HepG2 (cell line): ENCODE measurements around the gene NEURL1. TPM values are rescaled to one million over a fixed set of nuclear protein-coding genes. Genes with fewer than 3 reads are reported as not detected.
A peak's percentile ranks its signal among the peaks of the same experiment; 100 is the strongest.

Experiments
- ATF7-NPFF ChIP-seq: sonication (generic); formaldehyde crosslinking; IDR thresholded peaks from 2 replicates; pipeline ENCODE4 v1.8.1; 2023; ENCODE audit warnings: mild to moderate bottlenecking, low read depth, missing genetic modification reagents, moderate library complexity
- CC2D1A ChIP-seq: sonication (generic); formaldehyde crosslinking; IDR thresholded peaks from 2 replicates; pipeline ENCODE4 v1.8.1; 2023; ENCODE audit warnings: mild to moderate bottlenecking, missing genetic modification reagents
- ETV6 ChIP-seq: sonication (generic); formaldehyde crosslinking; conservative IDR thresholded peaks from 2 replicates; pipeline ENCODE4 v1.4.0; 2020; ENCODE audit warnings: missing genetic modification reagents
- FOSL1 ChIP-seq: sonication (generic); formaldehyde crosslinking; IDR thresholded peaks from 2 replicates; pipeline ENCODE4 v1.9.0; 2021; ENCODE audit warnings: missing genetic modification reagents, borderline replicate concordance
- FOXA1 ChIP-seq, 2 experiments: fragments of 450-650 bp in 1 of 2; sonication (generic) in 1 of 2; formaldehyde crosslinking in 1 of 2; IDR thresholded peaks; 2 replicates each; pipeline versions ENCODE4 v1.4.0 to v1.6.1; 2016 to 2020; ENCODE audit warnings: missing genetic modification reagents in 1 of 2
- HOXA3 ChIP-seq: sonication (generic); formaldehyde crosslinking; IDR thresholded peaks from 2 replicates; pipeline ENCODE4 v1.5.0; 2020; ENCODE audit warnings: missing genetic modification reagents
- ISL2 ChIP-seq: sonication (generic); formaldehyde crosslinking; IDR thresholded peaks from 2 replicates; pipeline ENCODE4 v1.5.0; 2020; ENCODE audit warnings: missing genetic modification reagents
- ISX ChIP-seq: sonication (generic); formaldehyde crosslinking; conservative IDR thresholded peaks from 2 replicates; pipeline ENCODE4 v1.5.0; 2020; ENCODE audit warnings: missing genetic modification reagents
- KAT8 ChIP-seq: IDR thresholded peaks from 2 replicates; pipeline ENCODE4 v1.6.1; 2016; ENCODE audit warnings: missing genetic modification reagents, missing compliant biosample characterization
- LCORL ChIP-seq, 2 experiments: fragments of 450-650 bp in 1 of 2; sonication (generic) in 1 of 2; formaldehyde crosslinking in 1 of 2; IDR thresholded peaks; 2 replicates each; pipeline versions ENCODE4 v1.5.0 to v1.6.1; 2017 to 2020; ENCODE audit warnings: antibody characterized with exemption in 1 of 2, missing genetic modification reagents in 1 of 2
- MIXL1 ChIP-seq: IDR thresholded peaks from 2 replicates; pipeline ENCODE4 v1.6.1; 2016
- NFYB ChIP-seq: sonication (generic); formaldehyde crosslinking; IDR thresholded peaks from 2 replicates; pipeline ENCODE4 v1.4.0; 2020; ENCODE audit warnings: missing genetic modification reagents
- RXRA ChIP-seq: sonication (generic); formaldehyde crosslinking; IDR thresholded peaks from 2 replicates; pipeline ENCODE4 v1.5.1; 2020; ENCODE audit warnings: missing genetic modification reagents
- TARDBP ChIP-seq: sonication (generic); formaldehyde crosslinking; IDR thresholded peaks from 2 replicates; pipeline ENCODE4 v1.8.0; 2022; ENCODE audit warnings: mild to moderate bottlenecking, missing genetic modification reagents
- THAP11 ChIP-seq: IDR thresholded peaks from 2 replicates; pipeline ENCODE4 v1.6.1; 2016; ENCODE audit warnings: missing biosample characterization, missing genetic modification reagents
- ZNF749 ChIP-seq: sonication (generic); formaldehyde crosslinking; IDR thresholded peaks from 2 replicates; pipeline ENCODE4 v1.8.0; 2022; ENCODE audit warnings: mild to moderate bottlenecking, missing genetic modification reagents, moderate library complexity, borderline replicate concordance
- polyA plus RNA-seq, 8 experiments: library from polyadenylated mRNA; depleted of rRNA in 3 of 8; stranded (reverse) in 7 of 8; unstranded in 1 of 8; fragments of >200 nt; fragmentation: Illumina TruSeq in 4 of 8; extraction: Trizol in 4 of 8; gene quantifications; 2 replicates each; pipeline versions ENCODE4 v1.2.1 to v1.2.3, GENCODE V29; 2011 to 2016; ENCODE audit warnings: low read depth in 4 of 8, missing spikeins in 1 of 8, mixed read lengths in 1 of 8; ENCODE audit not compliant: insufficient read depth in 1 of 8
- total RNA-seq, 5 experiments: library from RNA; depleted of rRNA; stranded (reverse); fragments of >200 nt; fragmentation: Illumina TruSeq; extraction: Trizol; gene quantifications; 2 replicates each; pipeline ENCODE4 v1.2.3, GENCODE V29; 2016; ENCODE audit warnings: low read depth in 1 of 5
- TF ChIP-seq, protein P1 (sequence below): sonication (generic); formaldehyde crosslinking; IDR thresholded peaks from 2 replicates; pipeline ENCODE4 v1.4.0; 2020; ENCODE audit warnings: missing genetic modification reagents
- TF ChIP-seq, protein P2 (sequence below): IDR thresholded peaks from 2 replicates; pipeline ENCODE4 v1.6.1; 2016; ENCODE audit warnings: low read depth
- TF ChIP-seq, protein P3 (sequence below): IDR thresholded peaks from 2 replicates; pipeline ENCODE4 v1.6.1; 2016; ENCODE audit warnings: missing compliant biosample characterization, missing genetic modification reagents, borderline replicate concordance
- TF ChIP-seq, protein P4 (sequence below): sonication (generic); IDR thresholded peaks from 2 replicates; pipeline ENCODE4 v1.6.1; 2016; ENCODE audit warnings: low read depth, borderline replicate concordance
- TF ChIP-seq, protein P5 (sequence below): IDR thresholded peaks from 2 replicates; pipeline ENCODE4 v1.6.1; 2016

NEURL1 gene
- total and polyA plus RNA-seq, 2 of the 13 experiments (the other 11 are each of a cell fraction or from before 2014, with no cell fraction given): not detected

DNA sequence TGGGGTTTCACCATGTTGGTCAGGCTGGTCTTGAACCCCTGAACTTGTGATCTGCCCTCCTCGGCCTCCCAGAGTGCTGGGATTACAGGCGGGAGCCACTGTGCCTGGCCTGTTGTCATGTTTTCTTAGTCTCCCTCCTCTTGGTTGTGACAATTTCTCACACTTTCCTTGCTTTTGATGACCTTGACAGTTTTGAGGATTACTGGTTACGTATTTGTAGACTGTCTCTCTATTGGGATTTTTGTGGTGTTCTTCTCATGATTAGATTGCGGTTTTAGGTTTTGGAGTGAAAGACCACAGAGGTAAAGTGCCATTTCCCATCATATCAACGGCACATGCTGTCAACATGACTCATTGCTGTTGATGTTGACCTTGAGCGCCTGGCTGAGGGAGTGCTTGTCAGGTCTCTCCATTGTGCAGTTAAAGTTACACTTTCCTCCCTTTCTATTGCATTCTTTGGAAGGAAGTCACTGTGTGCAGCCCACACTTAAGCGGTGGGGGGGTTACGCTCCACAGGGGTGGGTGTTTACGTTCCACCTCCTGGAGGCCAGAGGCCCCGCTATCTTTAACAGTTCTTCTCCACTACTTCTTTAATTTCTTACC is 10.8 kb downstream of the NEURL1 start (continued):
- TF ChIP-seq, protein P1, sequence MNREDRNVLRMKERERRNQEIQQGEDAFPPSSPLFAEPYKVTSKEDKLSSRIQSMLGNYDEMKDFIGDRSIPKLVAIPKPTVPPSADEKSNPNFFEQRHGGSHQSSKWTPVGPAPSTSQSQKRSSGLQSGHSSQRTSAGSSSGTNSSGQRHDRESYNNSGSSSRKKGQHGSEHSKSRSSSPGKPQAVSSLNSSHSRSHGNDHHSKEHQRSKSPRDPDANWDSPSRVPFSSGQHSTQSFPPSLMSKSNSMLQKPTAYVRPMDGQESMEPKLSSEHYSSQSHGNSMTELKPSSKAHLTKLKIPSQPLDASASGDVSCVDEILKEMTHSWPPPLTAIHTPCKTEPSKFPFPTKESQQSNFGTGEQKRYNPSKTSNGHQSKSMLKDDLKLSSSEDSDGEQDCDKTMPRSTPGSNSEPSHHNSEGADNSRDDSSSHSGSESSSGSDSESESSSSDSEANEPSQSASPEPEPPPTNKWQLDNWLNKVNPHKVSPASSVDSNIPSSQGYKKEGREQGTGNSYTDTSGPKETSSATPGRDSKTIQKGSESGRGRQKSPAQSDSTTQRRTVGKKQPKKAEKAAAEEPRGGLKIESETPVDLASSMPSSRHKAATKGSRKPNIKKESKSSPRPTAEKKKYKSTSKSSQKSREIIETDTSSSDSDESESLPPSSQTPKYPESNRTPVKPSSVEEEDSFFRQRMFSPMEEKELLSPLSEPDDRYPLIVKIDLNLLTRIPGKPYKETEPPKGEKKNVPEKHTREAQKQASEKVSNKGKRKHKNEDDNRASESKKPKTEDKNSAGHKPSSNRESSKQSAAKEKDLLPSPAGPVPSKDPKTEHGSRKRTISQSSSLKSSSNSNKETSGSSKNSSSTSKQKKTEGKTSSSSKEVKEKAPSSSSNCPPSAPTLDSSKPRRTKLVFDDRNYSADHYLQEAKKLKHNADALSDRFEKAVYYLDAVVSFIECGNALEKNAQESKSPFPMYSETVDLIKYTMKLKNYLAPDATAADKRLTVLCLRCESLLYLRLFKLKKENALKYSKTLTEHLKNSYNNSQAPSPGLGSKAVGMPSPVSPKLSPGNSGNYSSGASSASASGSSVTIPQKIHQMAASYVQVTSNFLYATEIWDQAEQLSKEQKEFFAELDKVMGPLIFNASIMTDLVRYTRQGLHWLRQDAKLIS (CRISPR knock-in tag): no peak
- TF ChIP-seq FOSL1 (CRISPR knock-in tag): peak; percentile 94
- TF ChIP-seq, protein P2, sequence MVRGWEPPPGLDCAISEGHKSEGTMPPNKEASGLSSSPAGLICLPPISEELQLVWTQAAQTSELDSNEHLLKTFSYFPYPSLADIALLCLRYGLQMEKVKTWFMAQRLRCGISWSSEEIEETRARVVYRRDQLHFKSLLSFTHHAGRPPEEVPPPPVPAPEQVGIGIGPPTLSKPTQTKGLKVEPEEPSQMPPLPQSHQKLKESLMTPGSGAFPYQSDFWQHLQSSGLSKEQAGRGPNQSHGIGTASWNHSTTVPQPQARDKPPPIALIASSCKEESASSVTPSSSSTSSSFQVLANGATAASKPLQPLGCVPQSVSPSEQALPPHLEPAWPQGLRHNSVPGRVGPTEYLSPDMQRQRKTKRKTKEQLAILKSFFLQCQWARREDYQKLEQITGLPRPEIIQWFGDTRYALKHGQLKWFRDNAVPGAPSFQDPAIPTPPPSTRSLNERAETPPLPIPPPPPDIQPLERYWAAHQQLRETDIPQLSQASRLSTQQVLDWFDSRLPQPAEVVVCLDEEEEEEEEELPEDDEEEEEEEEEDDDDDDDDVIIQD: 0 out of 2 replicates have a peak, but pooled peaks have one; percentile 30
- no peak for TF ChIP-seq CC2D1A (CRISPR knock-in tag)
- TF ChIP-seq, protein P3, sequence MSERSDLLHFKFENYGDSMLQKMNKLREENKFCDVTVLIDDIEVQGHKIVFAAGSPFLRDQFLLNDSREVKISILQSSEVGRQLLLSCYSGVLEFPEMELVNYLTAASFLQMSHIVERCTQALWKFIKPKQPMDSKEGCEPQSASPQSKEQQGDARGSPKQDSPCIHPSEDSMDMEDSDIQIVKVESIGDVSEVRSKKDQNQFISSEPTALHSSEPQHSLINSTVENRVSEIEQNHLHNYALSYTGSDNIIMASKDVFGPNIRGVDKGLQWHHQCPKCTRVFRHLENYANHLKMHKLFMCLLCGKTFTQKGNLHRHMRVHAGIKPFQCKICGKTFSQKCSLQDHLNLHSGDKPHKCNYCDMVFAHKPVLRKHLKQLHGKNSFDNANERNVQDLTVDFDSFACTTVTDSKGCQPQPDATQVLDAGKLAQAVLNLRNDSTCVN (CRISPR knock-in tag): 0 out of 2 replicates have a peak, but pooled peaks have one; percentile 48
- TF ChIP-seq, protein P4, sequence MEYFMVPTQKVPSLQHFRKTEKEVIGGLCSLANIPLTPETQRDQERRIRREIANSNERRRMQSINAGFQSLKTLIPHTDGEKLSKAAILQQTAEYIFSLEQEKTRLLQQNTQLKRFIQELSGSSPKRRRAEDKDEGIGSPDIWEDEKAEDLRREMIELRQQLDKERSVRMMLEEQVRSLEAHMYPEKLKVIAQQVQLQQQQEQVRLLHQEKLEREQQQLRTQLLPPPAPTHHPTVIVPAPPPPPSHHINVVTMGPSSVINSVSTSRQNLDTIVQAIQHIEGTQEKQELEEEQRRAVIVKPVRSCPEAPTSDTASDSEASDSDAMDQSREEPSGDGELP: peak; percentile 38; the same call in 1 of the 2 replicates
- TF ChIP-seq, protein P5, sequence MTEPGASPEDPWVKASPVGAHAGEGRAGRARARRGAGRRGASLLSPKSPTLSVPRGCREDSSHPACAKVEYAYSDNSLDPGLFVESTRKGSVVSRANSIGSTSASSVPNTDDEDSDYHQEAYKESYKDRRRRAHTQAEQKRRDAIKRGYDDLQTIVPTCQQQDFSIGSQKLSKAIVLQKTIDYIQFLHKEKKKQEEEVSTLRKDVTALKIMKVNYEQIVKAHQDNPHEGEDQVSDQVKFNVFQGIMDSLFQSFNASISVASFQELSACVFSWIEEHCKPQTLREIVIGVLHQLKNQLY: peak; percentile 67
- TF ChIP-seq ETV6: no peak
- peak; percentile 51; the same call in 1 of the 2 replicates for TF ChIP-seq TARDBP (CRISPR knock-in tag)
- no peak for TF ChIP-seq ISX (CRISPR knock-in tag)
- TF ChIP-seq ATF7-NPFF (CRISPR knock-in tag): no peak
- peak; percentile 52 for TF ChIP-seq THAP11 (CRISPR knock-in tag)
- TF ChIP-seq RXRA (CRISPR knock-in tag): peak; percentile 67; the same call in 1 of the 2 replicates
- peak; percentile 43; the same call in 1 of the 2 replicates for TF ChIP-seq HOXA3 (CRISPR knock-in tag)
- no peak for TF ChIP-seq ZNF749 (CRISPR knock-in tag)
- peak; percentile 65 for TF ChIP-seq KAT8 (CRISPR knock-in tag)
- TF ChIP-seq MIXL1: peak; percentile 60; the same call in 1 of the 2 replicates
- TF ChIP-seq FOXA1 (IDR thresholded peaks at IDR 0.05): peak; percentile 45; the same call in 1 of the 2 replicates
- peak; percentile 96 for TF ChIP-seq FOXA1 (CRISPR knock-in tag; IDR thresholded peaks at IDR 0.05)
- TF ChIP-seq ISL2 (CRISPR knock-in tag): 0 out of 2 replicates have a peak, but pooled peaks have one; percentile 30
- TF ChIP-seq NFYB (CRISPR knock-in tag): no peak
- TF ChIP-seq LCORL (IDR thresholded peaks at IDR 0.05): peak; percentile 54; the same call in 1 of the 2 replicates
- TF ChIP-seq LCORL (CRISPR knock-in tag; IDR thresholded peaks at IDR 0.05): peak; percentile 46; the same call in 1 of the 2 replicates
